GM23338 (cell line): ENCODE measurements around the gene THBS3.

Experiments
- CREB1 ChIP-seq: fragments of 250-450 bp; sonication (Bioruptor Pico); IDR thresholded peaks from 2 replicates; pipeline ENCODE4 v1.5.0; 2020; ENCODE audit warnings: low read depth, mild to moderate bottlenecking, moderate library complexity
- CTCF ChIP-seq, 2 experiments: fragments of 200-600 bp in 1 of 2; sonication (generic) in 1 of 2; conservative IDR thresholded peaks; 2 replicates each; pipeline versions ENCODE4 v1.5.1 to v1.6.1; 2016 to 2017; ENCODE audit warnings: antibody characterized with exemption in 2 of 2, low read depth in 2 of 2, mild to moderate bottlenecking in 2 of 2, moderate library complexity in 1 of 2
- EZH2 ChIP-seq: fragments of 200-600 bp; sonication (generic); IDR thresholded peaks from one replicate; pipeline ENCODE4 v1.8.0; 2017; ENCODE audit warnings: antibody characterized with exemption, mild to moderate bottlenecking, low read depth; ENCODE audit not compliant: unreplicated experiment
- EZH2phosphoT487 ChIP-seq: fragments of 200-600 bp; sonication (generic); IDR thresholded peaks from one replicate; pipeline ENCODE4 v1.8.1; 2018; ENCODE audit warnings: antibody characterized with exemption; ENCODE audit not compliant: unreplicated experiment
- JUNB ChIP-seq: IDR thresholded peaks from one replicate; pipeline ENCODE4 v1.6.1; 2016; ENCODE audit warnings: antibody characterized with exemption; ENCODE audit not compliant: unreplicated experiment
- POLR2AphosphoS5 ChIP-seq: IDR thresholded peaks from 2 replicates; pipeline ENCODE4 v1.6.1; 2016; ENCODE audit warnings: antibody characterized with exemption, low read depth
- ZNF114 ChIP-seq: fragments of 250-450 bp; sonication (Bioruptor Pico); IDR thresholded peaks from 2 replicates; pipeline ENCODE4 v1.5.0; 2020; ENCODE audit warnings: mild to moderate bottlenecking, moderate library complexity

- TF ChIP-seq CTCF (conservative IDR thresholded peaks at IDR 0.05; ENCODE audit: low read depth in 2 of 2) (peak; percentile 9 to 25; a peak in 1 of 4 replicates), POLR2AphosphoS5 (no peak), EZH2phosphoT487 (no peak), EZH2 (no peak), ZNF114 (CRISPR knock-in tag) (no peak), JUNB (no peak), CREB1 (CRISPR knock-in tag) (no peak)
Measured at GRCh38 chr1:155253208-155253607, 45.5 kb upstream of the THBS3 start.
